Measurements from ENCODE around the gene MOGAT3. TPM values are rescaled to one million over a fixed set of nuclear protein-coding genes. Genes with fewer than 3 reads are reported as not detected.

Gene MOGAT3
- total RNA-seq, 4 donors from 2014 or later: not detected

DNA sequence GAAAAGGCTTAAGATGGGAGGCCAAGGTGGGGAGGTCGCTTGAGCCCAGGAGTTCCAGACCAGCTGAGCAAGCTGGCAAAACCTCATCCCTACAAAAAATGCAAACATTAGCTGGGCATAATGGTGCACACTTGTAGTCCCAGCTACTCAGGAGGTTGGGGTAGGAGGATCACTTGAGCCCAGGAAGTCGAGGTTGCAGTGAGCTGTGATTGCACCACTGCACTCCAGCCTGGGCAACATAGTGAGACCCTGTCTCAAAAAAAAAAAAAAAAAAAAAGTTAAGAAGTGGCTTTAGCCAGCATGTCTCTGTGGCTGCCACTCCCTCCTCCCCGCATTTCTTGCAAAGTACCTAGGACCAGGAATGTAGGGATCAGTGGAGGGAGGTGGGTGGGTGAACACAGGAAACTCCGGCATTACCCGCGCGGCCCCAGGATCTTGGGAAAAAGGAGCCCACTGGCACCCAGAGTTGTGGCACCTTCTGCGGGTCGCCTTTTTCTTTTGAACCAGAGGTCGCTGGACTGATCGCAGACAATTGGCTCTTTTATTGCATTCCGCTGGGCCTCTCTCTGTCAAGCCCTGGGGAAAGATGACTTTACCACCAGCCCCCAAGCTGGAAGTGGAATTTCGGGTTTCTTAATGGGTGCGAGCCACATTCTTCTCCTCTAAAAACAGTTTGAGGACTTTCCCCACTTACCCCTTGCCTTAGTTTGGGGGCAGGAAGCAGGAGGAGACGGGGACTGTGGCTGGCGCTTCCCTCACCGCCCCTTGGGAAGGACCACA is 39.0 kb downstream of the MOGAT3 start:
- no peak overlapping the region for H3K27ac ChIP-seq
- no peaks in the 10 kb centered on the region for H3K9me3 ChIP-seq
- no peak overlapping the region for H3K4me3 ChIP-seq
- 84% methylated on average over 14 of the region's 17 CpGs; no CpG with 5 or more reads in 1 of the 2 donors for WGBS, 2 donors (ENCODE audit: low coverage in 1 of 2)
- peaks cover 0 to 48% of the 10 kb centered on the region in 2 donors for H3K36me3 ChIP-seq
- no peak for ATAC-seq
- H3K4me1 ChIP-seq: peaks cover 0 to 42% (median 25%) of the 10 kb centered on the region in 3 donors
- TF ChIP-seq, protein P1, sequence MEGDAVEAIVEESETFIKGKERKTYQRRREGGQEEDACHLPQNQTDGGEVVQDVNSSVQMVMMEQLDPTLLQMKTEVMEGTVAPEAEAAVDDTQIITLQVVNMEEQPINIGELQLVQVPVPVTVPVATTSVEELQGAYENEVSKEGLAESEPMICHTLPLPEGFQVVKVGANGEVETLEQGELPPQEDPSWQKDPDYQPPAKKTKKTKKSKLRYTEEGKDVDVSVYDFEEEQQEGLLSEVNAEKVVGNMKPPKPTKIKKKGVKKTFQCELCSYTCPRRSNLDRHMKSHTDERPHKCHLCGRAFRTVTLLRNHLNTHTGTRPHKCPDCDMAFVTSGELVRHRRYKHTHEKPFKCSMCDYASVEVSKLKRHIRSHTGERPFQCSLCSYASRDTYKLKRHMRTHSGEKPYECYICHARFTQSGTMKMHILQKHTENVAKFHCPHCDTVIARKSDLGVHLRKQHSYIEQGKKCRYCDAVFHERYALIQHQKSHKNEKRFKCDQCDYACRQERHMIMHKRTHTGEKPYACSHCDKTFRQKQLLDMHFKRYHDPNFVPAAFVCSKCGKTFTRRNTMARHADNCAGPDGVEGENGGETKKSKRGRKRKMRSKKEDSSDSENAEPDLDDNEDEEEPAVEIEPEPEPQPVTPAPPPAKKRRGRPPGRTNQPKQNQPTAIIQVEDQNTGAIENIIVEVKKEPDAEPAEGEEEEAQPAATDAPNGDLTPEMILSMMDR (IDR thresholded peaks at IDR 0.05): no peak
- no peak for TF ChIP-seq POLR2A (IDR thresholded peaks at IDR 0.05)
- no peak for TF ChIP-seq POLR2AphosphoS5 (IDR thresholded peaks at IDR 0.05)
- TF ChIP-seq EP300 (IDR thresholded peaks at IDR 0.05): no peak
- H3K27me3 ChIP-seq: peaks cover 84% of the 10 kb centered on the region

DNA sequence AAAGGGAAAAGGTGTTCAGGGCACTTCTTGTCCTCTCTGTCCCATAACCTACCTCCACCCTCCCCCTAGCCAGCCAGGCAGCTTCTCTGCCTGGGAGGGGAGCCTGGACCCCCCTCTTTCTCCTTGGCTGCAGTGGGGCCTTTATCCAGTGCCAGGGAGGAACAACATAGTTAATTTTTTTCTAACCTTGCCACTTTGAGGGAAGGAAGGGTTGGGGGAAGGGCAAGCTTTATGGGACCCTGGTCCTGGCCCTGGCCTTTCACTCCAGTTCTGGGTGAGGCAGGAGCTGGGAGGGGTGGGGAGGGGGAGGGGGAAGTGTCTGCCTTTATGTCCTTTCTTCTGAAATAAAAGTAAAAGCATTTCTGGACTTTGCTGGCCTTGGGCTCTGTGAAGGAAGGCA is 39.9 kb downstream of the MOGAT3 start:
- ATAC-seq: no peak
- H3K36me3 ChIP-seq: peaks cover 0 to 54% of the 10 kb centered on the region in 2 donors
- H3K4me1 ChIP-seq: peaks cover 0 to 38% (median 25%) of the 10 kb centered on the region in 3 donors
- peaks cover 74% of the 10 kb centered on the region for H3K27me3 ChIP-seq
- no peaks in the 10 kb centered on the region for H3K9me3 ChIP-seq
- no peak overlapping the region for H3K27ac ChIP-seq
- TF ChIP-seq EP300 (IDR thresholded peaks at IDR 0.05) (no peak), POLR2A (IDR thresholded peaks at IDR 0.05) (no peak)
- no peak overlapping the region for H3K4me3 ChIP-seq

- peaks cover 2 to 38% (median 28%) of the 10 kb centered on the region in 3 donors for H3K4me1 ChIP-seq
- no peak for ATAC-seq
- no peak for TF ChIP-seq POLR2A (IDR thresholded peaks at IDR 0.05)
- no peak for TF ChIP-seq EP300 (IDR thresholded peaks at IDR 0.05)
- TF ChIP-seq POLR2AphosphoS5 (IDR thresholded peaks at IDR 0.05): no peak
- TF ChIP-seq, protein P1 (IDR thresholded peaks at IDR 0.05): no peak
- peaks cover 65% of the 10 kb centered on the region for H3K27me3 ChIP-seq
- no peak overlapping the region for H3K4me3 ChIP-seq
- H3K9me3 ChIP-seq: no peaks in the 10 kb centered on the region
- 71 to 73% methylated on average over 12 to 14 of the region's 31 CpGs for WGBS, 2 donors (ENCODE audit: low coverage in 1 of 2)
- peaks cover 0 to 54% of the 10 kb centered on the region in 2 donors for H3K36me3 ChIP-seq
- H3K27ac ChIP-seq: no peak overlapping the region
Measured at GRCh38 chr7:101159696-101160674, 40.9 kb downstream of the MOGAT3 start.

DNA sequence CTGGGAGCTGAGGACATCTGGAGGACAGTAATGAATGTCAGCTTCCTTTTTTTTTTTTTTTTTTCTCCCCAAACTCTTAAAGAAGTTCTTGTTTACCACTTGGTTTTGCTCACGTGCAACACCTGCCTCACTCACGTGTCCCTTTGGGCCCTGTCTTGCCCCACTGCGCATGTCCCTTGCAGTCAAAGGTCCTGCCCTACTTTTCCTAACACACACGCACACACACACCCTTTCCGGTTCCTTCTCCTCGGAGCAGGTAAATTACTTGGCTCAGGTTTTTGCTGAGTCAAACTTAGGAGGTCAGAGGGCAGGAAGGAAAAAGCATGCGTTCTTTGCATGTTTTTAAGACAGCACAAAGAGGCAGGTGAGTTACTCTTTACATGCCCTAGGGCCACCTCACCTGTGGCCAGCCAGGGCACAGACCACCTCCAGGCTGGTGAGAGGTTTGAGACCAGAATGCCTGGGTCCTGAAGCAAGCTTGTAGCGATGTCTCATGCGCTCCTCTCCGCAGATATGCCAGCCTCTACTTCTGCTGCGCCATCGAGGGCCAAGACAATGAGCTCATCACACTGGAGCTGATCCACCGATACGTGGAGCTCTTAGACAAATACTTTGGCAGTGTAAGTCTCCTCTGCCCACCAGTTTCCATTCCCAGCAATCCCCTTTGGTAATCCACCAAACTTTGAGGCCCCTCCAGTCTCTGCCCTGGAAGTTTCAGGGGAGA is 43.8 kb downstream of the MOGAT3 start:
- no peak for TF ChIP-seq POLR2AphosphoS5 (IDR thresholded peaks at IDR 0.05)
- no peak for TF ChIP-seq POLR2A (IDR thresholded peaks at IDR 0.05)
- TF ChIP-seq EP300 (IDR thresholded peaks at IDR 0.05): no peak
- TF ChIP-seq, protein P1 (IDR thresholded peaks at IDR 0.05): no peak
- no peaks in the 10 kb centered on the region for H3K9me3 ChIP-seq
- no peak for ATAC-seq
- H3K27me3 ChIP-seq: peaks cover 35% of the 10 kb centered on the region
- 86 to 88% methylated on average over 4 to 13 of the region's 14 CpGs for WGBS, 2 donors (ENCODE audit: low coverage in 1 of 2)
- H3K27ac ChIP-seq: no peak overlapping the region
- peaks cover 2 to 22% (median 8%) of the 10 kb centered on the region in 3 donors for H3K4me1 ChIP-seq
- no peak overlapping the region for H3K4me3 ChIP-seq
- peaks cover 0 to 54% of the 10 kb centered on the region in 2 donors for H3K36me3 ChIP-seq

- peaks cover 28% of the 10 kb centered on the region for H3K27me3 ChIP-seq
- 73 to 86% methylated on average over 6 of the region's 6 CpGs for WGBS, 2 donors (ENCODE audit: low coverage in 1 of 2)
- no peak overlapping the region for H3K4me3 ChIP-seq
- H3K36me3 ChIP-seq: peaks cover 0 to 49% of the 10 kb centered on the region in 2 donors
- no peaks in the 10 kb centered on the region for H3K9me3 ChIP-seq
- H3K27ac ChIP-seq: no peak overlapping the region
- ATAC-seq: no peak
- peaks cover 2 to 22% (median 8%) of the 10 kb centered on the region in 3 donors for H3K4me1 ChIP-seq
- TF ChIP-seq, protein P1 (IDR thresholded peaks at IDR 0.05): no peak
- TF ChIP-seq POLR2A (IDR thresholded peaks at IDR 0.05): no peak
- TF ChIP-seq EP300 (IDR thresholded peaks at IDR 0.05): no peak
- no peak for TF ChIP-seq POLR2AphosphoS5 (IDR thresholded peaks at IDR 0.05)
Measured at GRCh38 chr7:101156277-101156676, 44.6 kb downstream of the MOGAT3 start.

Data from gastroesophageal sphincter (tissue), 4 donors.